ENCODE measurements around the gene MYOG.

The MYOG gene

GRCh38 chr1:203069030-203069747 lies 16.6 kb downstream of the MYOG start:
- DNase-seq: peak; percentile 22

- DNase-seq: no peak
Observed at GRCh38 chr1:203066965-203067364, 18.8 kb downstream of the MYOG start.

- no peak for DNase-seq
Observed at GRCh38 chr1:203065986-203066385, 19.8 kb downstream of the MYOG start.

GRCh38 chr1:203065191-203065590 lies 20.6 kb downstream of the MYOG start:
- no peak for DNase-seq

GRCh38 chr1:203063287-203063686 lies 22.5 kb downstream of the MYOG start:
- DNase-seq: no peak

GRCh38 chr1:203060115-203060514 lies 25.7 kb downstream of the MYOG start:
- DNase-seq: no peak

GRCh38 chr1:203059485-203059884 lies 26.3 kb downstream of the MYOG start:
- no peak for DNase-seq

GRCh38 chr1:203058676-203058935 lies 27.2 kb downstream of the MYOG start:
- no peak for DNase-seq

- DNase-seq: no peak
Observed at GRCh38 chr1:203057911-203058675, 27.7 kb downstream of the MYOG start.

- DNase-seq: no peak
Observed at GRCh38 chr1:203056516-203056915, 29.3 kb downstream of the MYOG start.

- no peak for DNase-seq
Observed at GRCh38 chr1:203056012-203056411, 29.8 kb downstream of the MYOG start.

GRCh38 chr1:203055161-203055799 lies 30.5 kb downstream of the MYOG start:
- DNase-seq: no peak

GRCh38 chr1:203054642-203055041 lies 31.2 kb downstream of the MYOG start:
- DNase-seq: no peak

GRCh38 chr1:203054184-203054583 lies 31.6 kb downstream of the MYOG start:
- no peak for DNase-seq

GRCh38 chr1:203052601-203053000 lies 33.2 kb downstream of the MYOG start:
- no peak for DNase-seq

- DNase-seq: no peak
Observed at GRCh38 chr1:203051841-203052324, 33.9 kb downstream of the MYOG start.

- no peak for DNase-seq
Observed at GRCh38 chr1:203050826-203051225, 35.0 kb downstream of the MYOG start.

- no peak for DNase-seq
Observed at GRCh38 chr1:203049576-203050180, 36.1 kb downstream of the MYOG start.

- no peak for DNase-seq
Observed at GRCh38 chr1:203049077-203049476, 36.7 kb downstream of the MYOG start.

- no peak for DNase-seq
Observed at GRCh38 chr1:203048555-203049051, 37.2 kb downstream of the MYOG start.

GRCh38 chr1:203048086-203048485 lies 37.7 kb downstream of the MYOG start:
- no peak for DNase-seq

- DNase-seq: no peak
Observed at GRCh38 chr1:203046984-203047630, 38.7 kb downstream of the MYOG start.
